SIG-M5 (cell line): Measurements from ENCODE around the gene RHOU.

Experiments
- DNase-seq: peaks from one replicate; lab custom pipeline; 2025; lab: John Stamatoyannopoulos, UW

RHOU gene

GRCh38 chr1:228785366-228786330 lies 50.4 kb downstream of the RHOU start:
- no peak for DNase-seq

- no peak for DNase-seq
Measured at GRCh38 chr1:228786361-228787129, 51.3 kb downstream of the RHOU start.

- DNase-seq, result no peak
Measured at GRCh38 chr1:228791791-228792190, 56.5 kb downstream of the RHOU start.

- DNase-seq, result no peak
Measured at GRCh38 chr1:228792601-228793000, 57.3 kb downstream of the RHOU start.

- DNase-seq, result no peak
Measured at GRCh38 chr1:228793032-228793431, 57.8 kb downstream of the RHOU start.

- no peak for DNase-seq
Measured at GRCh38 chr1:228794173-228794572, 58.9 kb downstream of the RHOU start.

GRCh38 chr1:228794810-228795209 lies 59.5 kb downstream of the RHOU start:
- DNase-seq, result no peak

GRCh38 chr1:228795596-228795995 lies 60.3 kb downstream of the RHOU start:
- no peak for DNase-seq
